Measurements from ENCODE around the gene MLH3.

MLH3 gene

GRCh38 chr14:74988131-74988530 is 63.1 kb downstream of the MLH3 start:
- no peak for DNase-seq (ENCODE audit: low spot score)
- no peak for TF ChIP-seq CTCF (IDR thresholded peaks at IDR 0.05; ENCODE audit: extremely low read depth, missing control alignments)

GRCh38 chr14:74985806-74986205 is 65.5 kb downstream of the MLH3 start:
- no peak for TF ChIP-seq CTCF (IDR thresholded peaks at IDR 0.05; ENCODE audit: extremely low read depth, missing control alignments)
- no peak for DNase-seq (ENCODE audit: low spot score)

DNA sequence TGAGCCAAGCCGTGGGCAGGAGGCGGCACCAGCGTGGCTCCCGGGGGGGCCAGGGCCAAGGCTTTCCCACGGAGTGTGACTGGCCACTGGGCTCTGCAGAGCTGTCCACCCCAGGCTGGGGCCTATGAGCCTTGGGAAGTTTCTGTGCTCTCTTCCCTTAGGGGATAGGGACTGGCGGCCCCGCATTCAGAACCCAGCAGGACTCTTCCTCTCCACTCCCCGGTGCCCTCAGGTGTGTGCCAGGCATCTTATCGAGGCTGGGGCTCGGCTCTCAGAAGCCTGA is 66.3 kb downstream of the MLH3 start:
- no peak for TF ChIP-seq CTCF (IDR thresholded peaks at IDR 0.05; ENCODE audit: extremely low read depth, missing control alignments)
- DNase-seq (ENCODE audit: low spot score): no peak

DNA sequence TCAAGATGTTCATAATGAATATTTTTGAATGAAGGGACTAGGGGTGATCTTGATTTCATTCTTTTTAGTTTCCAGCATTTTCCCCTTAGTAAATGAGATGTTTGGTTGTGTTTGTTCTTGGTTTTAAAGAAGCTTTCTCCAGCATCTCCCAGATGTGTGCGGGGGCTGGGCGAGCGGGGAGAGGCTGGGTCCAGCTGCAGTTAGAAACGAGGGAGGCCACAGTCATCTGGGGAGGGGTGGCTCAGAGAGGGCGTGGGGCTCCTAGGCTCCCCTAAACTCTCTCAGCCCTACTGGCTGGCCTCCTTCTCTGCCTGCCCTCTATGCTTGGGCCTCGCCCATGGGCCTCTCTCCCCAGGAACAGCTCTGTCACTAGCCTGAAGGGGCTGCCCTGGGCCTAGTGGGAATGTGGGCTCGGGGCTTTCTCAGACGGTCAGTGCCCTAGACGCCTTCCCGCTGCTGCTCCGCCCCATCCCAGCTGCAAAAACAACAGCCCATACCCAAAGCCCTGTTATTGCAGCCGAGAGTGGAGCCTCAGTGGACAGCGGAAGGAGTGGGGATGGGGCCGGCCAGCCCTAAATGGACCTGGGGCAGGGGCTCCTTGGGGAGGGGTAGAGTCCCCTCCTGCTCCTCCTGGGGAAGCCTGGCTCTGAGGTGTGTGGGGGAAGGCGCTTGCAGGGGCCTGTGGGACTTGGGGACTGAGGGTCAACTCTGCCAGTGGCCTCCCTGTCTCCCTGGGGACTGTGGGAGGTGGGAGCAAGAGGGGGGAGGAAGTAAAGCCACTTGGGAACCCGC is 66.8 kb downstream of the MLH3 start:
- no peak for DNase-seq (ENCODE audit: low spot score)
- TF ChIP-seq CTCF (IDR thresholded peaks at IDR 0.05; ENCODE audit: extremely low read depth, missing control alignments): no peak

GRCh38 chr14:74983343-74983742 is 67.9 kb downstream of the MLH3 start:
- no peak for DNase-seq (ENCODE audit: low spot score)
- TF ChIP-seq CTCF (IDR thresholded peaks at IDR 0.05; ENCODE audit: extremely low read depth, missing control alignments): no peak

DNA sequence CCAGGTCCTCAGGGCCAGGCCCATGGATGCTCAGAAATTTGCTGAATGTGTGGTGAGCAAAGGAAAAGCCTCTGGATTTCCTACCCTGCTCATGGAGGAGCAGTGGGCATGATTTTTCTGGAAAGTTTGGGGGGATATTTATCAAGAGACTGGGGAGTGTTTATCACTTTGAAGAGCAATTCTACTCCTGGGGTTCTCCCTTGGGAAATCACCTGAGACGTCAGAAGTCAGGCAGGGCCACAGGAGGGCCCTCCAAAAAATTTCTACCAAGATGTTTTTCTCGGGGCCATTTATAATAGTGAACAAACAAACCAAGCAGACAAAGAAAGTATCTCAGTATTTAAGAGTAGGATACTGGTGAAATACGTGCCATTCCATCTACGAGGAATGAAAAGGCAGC is 68.6 kb downstream of the MLH3 start:
- TF ChIP-seq CTCF (IDR thresholded peaks at IDR 0.05; ENCODE audit: extremely low read depth, missing control alignments): no peak
- DNase-seq (ENCODE audit: low spot score): peak; percentile 57

- no peak for TF ChIP-seq CTCF (IDR thresholded peaks at IDR 0.05; ENCODE audit: extremely low read depth, missing control alignments)
- no peak for DNase-seq (ENCODE audit: low spot score)
Observed at GRCh38 chr14:74981833-74982232, 69.4 kb downstream of the MLH3 start.

All from GM20000 (cell line).